ENCODE results near the gene EVPLL. TPM values are rescaled to one million over a fixed set of nuclear protein-coding genes. Genes with fewer than 3 reads are reported as not detected.

The EVPLL gene
- 0.61 TPM in 1 of 2 replicates, not detected in the other for total RNA-seq (2021)
- long read RNA-seq, result 0 reads

GRCh38 chr17:18377437-18378204 lies at the start of gene EVPLL:
Gene EVPLL (plus strand): TSS chr17:18377778. CDS start chr17:18380938, 3,160 bp downstream.
- no peaks in the 10 kb centered on the region for H3K23me2 ChIP-seq (ENCODE audit: insufficient read length, low read depth, low read length, poor library complexity, severe bottlenecking)
- H3K14ac ChIP-seq (ENCODE audit: insufficient read depth, low read length), result no peak within 1 kb of the TSS
- TF ChIP-seq CTCF (conservative IDR thresholded peaks at IDR 0.05), result no peak
- H2BK20ac ChIP-seq (ENCODE audit: low read depth, low read length, poor library complexity, severe bottlenecking), result no peak within 1 kb of the TSS
- Mint-ChIP-seq H3K36me3 (ENCODE audit: insufficient read depth in 1 of 3, low read depth in 3 of 3) (peaks cover 0 to 8% (median 2%) of the 10 kb centered on the region in 3 experiments; a peak in 3 of 7 replicates), H3K4me3 (no peak within 1 kb of the TSS), H3K4me1 (peaks cover 4 to 11% of the 10 kb centered on the region in 2 experiments; a peak in 3 of 4 replicates), H3K9me3 (peaks cover 5 to 6% of the 10 kb centered on the region in 2 experiments; a peak in 3 of 5 replicates), H3K27me3 (ENCODE audit: low read depth) (peaks cover 8% of the 10 kb centered on the region), H3K27ac (no peak within 1 kb of the TSS)
- no peak within 1 kb of the TSS for H4K91ac ChIP-seq (ENCODE audit: insufficient read length, low read depth, low read length)
- no peaks in the 10 kb centered on the region for H3K79me2 ChIP-seq (ENCODE audit: insufficient read depth, low read length)
- H2AFZ ChIP-seq (ENCODE audit: low read length), result no peak within 1 kb of the TSS
- H3T11ph ChIP-seq (ENCODE audit: low read length), result no peak within 1 kb of the TSS
- H2BK5ac ChIP-seq (ENCODE audit: insufficient read length, low read length), result no peak within 1 kb of the TSS
- no peak within 1 kb of the TSS for H4K5ac ChIP-seq (ENCODE audit: insufficient read length, low read depth, low read length)
- DNase-seq, result peak; percentile 36
- no peaks in the 10 kb centered on the region for H3K4me1 ChIP-seq (ENCODE audit: insufficient read depth, low read length)
- no peaks in the 10 kb centered on the region for H3K79me1 ChIP-seq (ENCODE audit: insufficient read depth, low read depth, low read length, poor library complexity, severe bottlenecking)
- H3K4me2 ChIP-seq (ENCODE audit: insufficient read depth, insufficient read length, low read length), result no peak within 1 kb of the TSS
- no peak within 1 kb of the TSS for H4K8ac ChIP-seq (replicated peaks; ENCODE audit: insufficient read length, low read depth, low read length)
- no peak within 1 kb of the TSS for H3K4ac ChIP-seq (ENCODE audit: low read depth, low read length)
- no peak within 1 kb of the TSS for H3K56ac ChIP-seq (ENCODE audit: insufficient read length, low read depth, low read length)
- H3K18ac ChIP-seq (ENCODE audit: insufficient read length, low read depth, low read length), result no peak within 1 kb of the TSS
- no peaks in the 10 kb centered on the region for H3K9me3 ChIP-seq (ENCODE audit: control insufficient read depth, low read depth, low read length)
- H3K9ac ChIP-seq (ENCODE audit: extremely low read depth, insufficient read length, low read length), result no peak within 1 kb of the TSS
- no peak within 1 kb of the TSS for H3K23ac ChIP-seq (ENCODE audit: insufficient read length, low read depth, low read length)
- no peak within 1 kb of the TSS for H2AK5ac ChIP-seq (ENCODE audit: insufficient read length, low read length)
- H4K20me1 ChIP-seq (ENCODE audit: control insufficient read depth, insufficient read depth, insufficient read length), result no peaks in the 10 kb centered on the region
- no peak within 1 kb of the TSS for H3K27ac ChIP-seq (ENCODE audit: insufficient read length, low read depth, low read length)
- no peak within 1 kb of the TSS for H2BK12ac ChIP-seq (ENCODE audit: insufficient read length, low read depth, low read length)
- no peak within 1 kb of the TSS for H2BK15ac ChIP-seq (ENCODE audit: low read depth, low read length)
- H2BK120ac ChIP-seq (ENCODE audit: low read depth, low read length, poor library complexity, severe bottlenecking), result no peak within 1 kb of the TSS
- H3K27me3 ChIP-seq (ENCODE audit: insufficient read depth, low read length), result no peaks in the 10 kb centered on the region
- WGBS (ENCODE audit: extremely low coverage, insufficient read length, low lambda C conversion rate), result no CpG with 5 or more reads among the region's 20 CpGs

All from H9 (cell line).